GM18951 (cell line): ENCODE data around the gene CCNJL.

Experiments used
- POLR2A ChIP-seq: IDR thresholded peaks from 4 replicates; pipeline ENCODE4 v1.6.1; 2011; ENCODE audit warnings: mild to moderate bottlenecking; ENCODE audit not compliant: insufficient read length, insufficient read depth; ENCODE audit errors: extremely low read depth
- in situ Hi-C: fragments of 300-500 bp; cut with MboI; formaldehyde crosslinking; loops from one replicate; pipeline ENCODE4 v1.12.0; 2022; ENCODE audit warnings: low sequenced_read_pairs, mixed read lengths, inconsistent platforms; ENCODE audit not compliant: unreplicated experiment

Gene CCNJL, protein sequence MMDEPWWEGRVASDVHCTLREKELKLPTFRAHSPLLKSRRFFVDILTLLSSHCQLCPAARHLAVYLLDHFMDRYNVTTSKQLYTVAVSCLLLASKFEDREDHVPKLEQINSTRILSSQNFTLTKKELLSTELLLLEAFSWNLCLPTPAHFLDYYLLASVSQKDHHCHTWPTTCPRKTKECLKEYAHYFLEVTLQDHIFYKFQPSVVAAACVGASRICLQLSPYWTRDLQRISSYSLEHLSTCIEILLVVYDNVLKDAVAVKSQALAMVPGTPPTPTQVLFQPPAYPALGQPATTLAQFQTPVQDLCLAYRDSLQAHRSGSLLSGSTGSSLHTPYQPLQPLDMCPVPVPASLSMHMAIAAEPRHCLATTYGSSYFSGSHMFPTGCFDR

GRCh38 chr5:160312134-160312959 lies at the start of gene CCNJL:
TSS of gene CCNJL (minus strand) at chr5:160312564. CDS start at chr5:160311923, 641 bp downstream.
- peak; percentile 18 for TF ChIP-seq POLR2A
- in situ Hi-C loops = no loop called here

GRCh38 chr5:160361624-160362228 lies 49.4 kb upstream of the CCNJL start:
- no peak for TF ChIP-seq POLR2A
- in situ Hi-C loops = no loop called here

DNA sequence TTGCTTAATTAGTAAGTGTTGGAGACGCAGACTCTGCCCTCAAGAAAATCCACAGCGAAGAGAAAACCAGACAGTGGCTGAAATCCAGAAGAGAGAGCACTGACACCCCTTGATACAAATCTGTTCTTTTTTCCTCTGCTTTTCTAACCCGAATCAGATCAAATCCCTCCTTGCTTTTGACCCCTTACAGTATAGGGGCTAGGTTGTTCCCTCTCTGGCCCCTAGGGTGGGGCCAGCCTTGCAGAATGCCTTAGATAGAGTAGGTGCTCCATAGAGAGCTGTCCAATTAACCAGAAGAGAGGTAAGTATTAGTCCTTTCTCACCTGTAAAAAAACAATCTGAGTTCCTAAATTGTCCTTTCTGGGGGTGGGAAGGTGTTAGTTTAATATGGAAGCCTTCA lies 47.9 kb upstream of the CCNJL start:
- TF ChIP-seq POLR2A = no peak
- in situ Hi-C loops = no loop called here

DNA sequence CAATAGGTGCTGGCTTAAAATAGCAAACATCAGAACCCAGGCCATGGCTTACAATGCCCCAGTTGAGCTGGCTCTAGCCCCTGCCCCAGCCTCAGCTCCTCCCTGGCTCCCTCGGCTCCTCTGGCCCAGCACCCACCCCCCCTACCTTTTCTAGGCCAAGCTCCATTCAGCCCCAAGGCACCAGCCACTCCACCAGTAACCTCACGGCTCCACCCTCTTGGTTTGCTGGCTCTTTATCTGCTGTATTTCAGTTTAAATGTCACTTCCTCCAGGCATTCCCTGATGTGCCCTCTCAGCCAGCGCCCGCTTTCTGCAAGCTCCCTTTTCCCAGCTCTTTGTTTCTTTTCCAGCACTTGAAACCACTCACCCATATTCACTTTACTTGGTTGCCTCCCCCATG lies 47.5 kb upstream of the CCNJL start:
- no peak for TF ChIP-seq POLR2A
- in situ Hi-C loops = no loop called here

DNA sequence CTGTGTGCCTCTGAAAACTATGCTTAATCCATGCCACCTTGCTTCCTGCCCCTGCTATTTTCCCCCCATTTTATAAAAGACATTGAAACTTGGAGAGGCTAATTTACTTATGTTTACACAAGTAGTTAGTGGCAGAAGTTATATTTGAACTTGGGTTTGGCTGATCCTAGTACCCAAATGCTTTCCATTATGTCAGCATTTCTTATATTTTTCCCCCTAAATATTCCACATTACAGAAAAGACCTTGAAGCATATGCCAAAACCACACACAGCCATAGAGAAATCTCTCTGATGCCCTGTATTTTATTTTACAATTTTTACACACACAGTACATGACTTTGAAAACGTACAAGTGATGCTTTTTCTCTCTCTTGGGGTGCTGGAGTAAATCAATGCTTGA lies 46.9 kb upstream of the CCNJL start:
- in situ Hi-C loops = no loop called here
- TF ChIP-seq POLR2A = no peak

GRCh38 chr5:160357861-160358411 lies 45.6 kb upstream of the CCNJL start:
- in situ Hi-C loops = no loop called here
- no peak for TF ChIP-seq POLR2A

- no peak for TF ChIP-seq POLR2A
- in situ Hi-C loops = no loop called here
Observed at GRCh38 chr5:160357394-160357793, 45.0 kb upstream of the CCNJL start.

DNA sequence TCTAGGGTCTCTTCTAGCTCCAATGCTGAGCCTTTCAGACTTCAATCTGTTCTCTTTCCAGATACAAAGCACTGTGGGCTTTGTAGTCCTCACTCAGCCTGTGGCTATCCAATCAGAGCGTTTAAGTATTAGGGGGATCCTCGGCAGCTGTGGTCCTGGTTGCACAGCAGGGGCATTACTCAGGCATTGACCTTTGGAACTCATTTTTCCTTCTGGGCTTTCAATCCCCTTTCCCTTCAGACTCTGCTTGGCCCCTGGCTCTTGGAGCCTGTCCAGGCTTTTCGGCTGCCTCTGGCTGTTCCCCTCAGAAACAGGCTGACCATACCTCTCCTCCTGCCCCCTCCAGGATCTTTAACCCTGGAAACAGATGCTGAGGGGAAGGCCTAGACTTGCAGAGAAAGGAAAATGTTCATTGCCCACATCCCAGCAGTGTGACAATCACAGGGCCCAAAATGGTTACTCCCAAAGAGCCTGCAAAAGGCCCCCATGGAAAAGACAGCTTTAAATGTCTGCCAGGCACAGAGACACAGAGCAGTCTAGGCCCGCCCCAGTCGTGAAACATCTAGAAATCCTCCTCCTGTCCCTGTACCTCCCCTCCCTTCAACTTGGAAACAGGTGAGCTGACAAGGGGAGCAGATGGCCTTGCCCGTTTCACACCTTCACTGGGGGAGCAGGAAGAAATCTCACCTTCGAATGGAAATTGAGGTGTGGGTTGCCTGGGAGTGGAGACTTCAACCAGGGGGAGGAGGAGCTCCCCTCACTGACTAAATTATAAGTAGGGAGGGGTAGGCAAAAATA lies 44.4 kb upstream of the CCNJL start:
- in situ Hi-C loops = no loop called here
- TF ChIP-seq POLR2A = no peak

GRCh38 chr5:160354666-160355065 lies 42.3 kb upstream of the CCNJL start:
- in situ Hi-C loops = no loop called here

GRCh38 chr5:160353379-160353778 lies 41.0 kb upstream of the CCNJL start:
- in situ Hi-C loops = no loop called here
- TF ChIP-seq POLR2A = no peak

More at GRCh38 chr5:160354666-160355065, 42.3 kb upstream of the CCNJL start:
- no peak for TF ChIP-seq POLR2A

GRCh38 chr5:160352308-160352707 lies 39.9 kb upstream of the CCNJL start:
- in situ Hi-C loops = no loop called here
- no peak for TF ChIP-seq POLR2A

DNA sequence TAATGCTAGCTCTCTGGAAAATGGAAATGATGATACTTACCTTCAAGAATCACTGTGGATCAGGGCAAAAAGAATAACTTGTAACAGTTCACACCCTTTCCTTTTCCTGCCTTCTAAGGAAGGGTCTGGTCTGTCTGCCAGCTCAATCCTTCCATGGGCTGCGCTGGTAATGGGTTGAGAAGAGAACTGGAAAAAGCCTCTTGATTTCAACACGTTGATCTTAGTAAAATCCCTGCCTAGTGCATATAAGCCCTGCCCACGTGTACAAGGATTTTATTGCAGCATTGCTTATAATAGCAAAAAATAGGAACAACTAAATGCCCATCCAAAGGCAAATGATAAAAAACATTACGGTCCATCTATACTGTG lies 37.6 kb upstream of the CCNJL start:
- TF ChIP-seq POLR2A = no peak
- in situ Hi-C loops = loop anchor here (10.0 kb wide), 2 partner anchors 145 to 325 kb away; no protein-coding TSS in a partner anchor
